Left renal cortex interstitium (tissue), 4 donors: Measurements from ENCODE around the gene SEPTIN14. TPM values are rescaled to one million over a fixed set of nuclear protein-coding genes. Genes with fewer than 3 reads are reported as not detected.
"Not testable (repeated sequence)": the region's sequence is repeated elsewhere in the genome, so short reads cannot be mapped to it uniquely, and the experiment has no call there.

Experiments used
- DNase-seq, 4 donors: peaks; one replicate each; pipeline ENCODE4 v3.0.0-alpha.2; 2013; ENCODE audit warnings: low read depth in 4 of 4, low spot score in 2 of 4, missing footprints in 1 of 4
- polyA plus RNA-seq, 4 donors: library from polyadenylated mRNA; unstranded; fragments of 120-200 nt; gene quantifications; one replicate each; pipeline ENCODE4 v1.2.1, GENCODE V29; 2013; ENCODE audit not compliant: insufficient read length in 4 of 4

Gene SEPTIN14
- under 1 TPM; 0.10 to 0.79 (median 0.43) TPM for polyA plus RNA-seq

- DNase-seq, result not testable (repeated sequence)
Observed at GRCh38 chr7:55862652-55863051, at the start of gene SEPTIN14. SEPTIN14 (minus strand) TSS chr7:55862752; CDS start chr7:55861996, 756 bp downstream.

GRCh38 chr7:55903985-55904759, 41.6 kb upstream of the SEPTIN14 start:
- no peak for DNase-seq

- DNase-seq, result not testable (repeated sequence)
Observed at GRCh38 chr7:55901059-55901458, 38.5 kb upstream of the SEPTIN14 start.

GRCh38 chr7:55898287-55898686, 35.7 kb upstream of the SEPTIN14 start:
- DNase-seq, result no peak

GRCh38 chr7:55895021-55895420, 32.5 kb upstream of the SEPTIN14 start:
- no peak for DNase-seq

- DNase-seq, result no peak
Observed at GRCh38 chr7:55893940-55894339, 31.4 kb upstream of the SEPTIN14 start.

GRCh38 chr7:55888378-55888777, 25.8 kb upstream of the SEPTIN14 start:
- DNase-seq, result not testable (repeated sequence)

GRCh38 chr7:55887821-55888247, 25.3 kb upstream of the SEPTIN14 start:
- DNase-seq, result peak in 2 of 4 donors; percentile 10

- DNase-seq, result no peak
Observed at GRCh38 chr7:55884321-55884720, 21.8 kb upstream of the SEPTIN14 start.

GRCh38 chr7:55878691-55879090, 16.1 kb upstream of the SEPTIN14 start:
- DNase-seq, result peak in 2 of 4 donors; percentile 31 to 38

- no peak for DNase-seq
Observed at GRCh38 chr7:55877308-55877707, 14.8 kb upstream of the SEPTIN14 start.

- DNase-seq, result no peak
Observed at GRCh38 chr7:55873765-55874164, 11.2 kb upstream of the SEPTIN14 start.

- DNase-seq, result no peak
Observed at GRCh38 chr7:55871932-55872485, 9.5 kb upstream of the SEPTIN14 start.

GRCh38 chr7:55868989-55869388, 6.4 kb upstream of the SEPTIN14 start:
- not testable (repeated sequence) for DNase-seq

- not testable (repeated sequence) for DNase-seq
Observed at GRCh38 chr7:55845164-55845563, 17.4 kb downstream of the SEPTIN14 start.

GRCh38 chr7:55838595-55838994, 24.0 kb downstream of the SEPTIN14 start:
- no peak for DNase-seq

GRCh38 chr7:55827577-55827976, 35.0 kb downstream of the SEPTIN14 start:
- no peak for DNase-seq

GRCh38 chr7:55818686-55819085, 43.9 kb downstream of the SEPTIN14 start:
- DNase-seq, result no peak

- DNase-seq, result not testable (repeated sequence)
Observed at GRCh38 chr7:55797260-55797659, 65.3 kb downstream of the SEPTIN14 start.

GRCh38 chr7:55794527-55794926, 68.0 kb downstream of the SEPTIN14 start:
- DNase-seq, result no peak

GRCh38 chr7:55792048-55792447, 70.5 kb downstream of the SEPTIN14 start:
- no peak for DNase-seq

GRCh38 chr7:55787796-55788195, 74.8 kb downstream of the SEPTIN14 start:
- no peak for DNase-seq
